ENCODE measurements around the gene DYRK3. TPM values are rescaled to one million over a fixed set of nuclear protein-coding genes. Genes with fewer than 3 reads are reported as not detected.

The DYRK3 gene
- total and polyA plus RNA-seq, 11 donors: 6.5 to 32.5 (median 15.9) TPM

GRCh38 chr1:206662396-206663092 lies 27.2 kb downstream of the DYRK3 start:
- H3K4me1 ChIP-seq: peaks cover 0 to 73% (median 41%) of the 10 kb centered on the region in 12 donors
- H3K9me3 ChIP-seq: no peaks in the 10 kb centered on the region
- WGBS, 4 donors: 75 to 77% (median 77%) methylated on average over 3 of the region's 3 CpGs
- H3K27ac ChIP-seq: peak overlapping the region in 11 of 12 donors; percentile 37 to 96 (median 88)
- no peak for TF ChIP-seq POLR2A (IDR thresholded peaks at IDR 0.05)
- no peak for TF ChIP-seq CTCF (IDR thresholded peaks at IDR 0.05)
- no peaks in the 10 kb centered on the region for H3K36me3 ChIP-seq
- intact Hi-C loops (cut with DNase I): loop anchor here in 1 of 10 donors (10.0 kb wide), 1 partner anchor 188 kb away; the partner anchor contains the start of gene IKBKE
- ATAC-seq (no peak), DNase-seq (no peak)
- H3K4me3 ChIP-seq: no peak overlapping the region
- peaks cover 0 to 10% (median 0%) of the 10 kb centered on the region in 9 donors for H3K27me3 ChIP-seq

GRCh38 chr1:206663362-206663761 lies 28.0 kb downstream of the DYRK3 start:
- H3K9me3 ChIP-seq: no peaks in the 10 kb centered on the region
- WGBS, 4 donors: 25 to 35% (median 30%) methylated on average over 5 of the region's 5 CpGs
- peak overlapping the region in 7 of 12 donors; percentile 13 to 46 (median 35) for H3K4me3 ChIP-seq
- TF ChIP-seq CTCF (IDR thresholded peaks at IDR 0.05): no peak
- no peak for TF ChIP-seq POLR2A (IDR thresholded peaks at IDR 0.05)
- H3K27ac ChIP-seq: peak overlapping the region; percentile 78 to 96 (median 88)
- no peak for ATAC-seq
- peaks cover 0 to 10% (median 0%) of the 10 kb centered on the region in 9 donors for H3K27me3 ChIP-seq
- no peaks in the 10 kb centered on the region for H3K36me3 ChIP-seq
- H3K4me1 ChIP-seq: peaks cover 0 to 69% (median 33%) of the 10 kb centered on the region in 12 donors
- intact Hi-C loops (cut with DNase I): loop anchor here in 1 of 10 donors (10.0 kb wide), 1 partner anchor 189 kb away; the partner anchor contains the start of gene IKBKE
- no peak for DNase-seq

- peak overlapping the region; percentile 78 to 96 (median 88) for H3K27ac ChIP-seq
- peaks cover 0 to 62% (median 27%) of the 10 kb centered on the region in 12 donors for H3K4me1 ChIP-seq
- no peaks in the 10 kb centered on the region for H3K36me3 ChIP-seq
- peak; percentile 75 to 86 (median 76) for DNase-seq
- intact Hi-C loops (cut with DNase I): loop anchor here (1.0 to 10.0 kb wide), 10 partner anchors 21 to 189 kb away; partner anchors contain the start of genes DYRK3 (in 3 of the 10), IKBKE (in 1 of the 10) and MAPKAPK2 (in 1 of the 10)
- 7 to 12% (median 10%) methylated on average over 20 of the region's 20 CpGs for WGBS, 4 donors
- no peaks in the 10 kb centered on the region for H3K9me3 ChIP-seq
- TF ChIP-seq CTCF (IDR thresholded peaks at IDR 0.05): peak; percentile 67 to 90 (median 84)
- TF ChIP-seq POLR2A (IDR thresholded peaks at IDR 0.05): peak in 1 of 2 donors; percentile 59
- H3K4me3 ChIP-seq: peak overlapping the region in 10 of 12 donors; percentile 1 to 46 (median 30)
- ATAC-seq: peak; percentile 71 to 80 (median 76)
- peaks cover 0 to 10% (median 0%) of the 10 kb centered on the region in 9 donors for H3K27me3 ChIP-seq
Observed at GRCh38 chr1:206663832-206664652, 28.7 kb downstream of the DYRK3 start.

Data from heart left ventricle (tissue), 16 donors.